ENCODE results near the gene EHD1.

EHD1 gene

GRCh38 chr11:64888729-64889511 lies 10.5 kb upstream of the EHD1 start:
- no peak for DNase-seq

- no peak for DNase-seq
Observed at GRCh38 chr11:64888406-64888728, 9.9 kb upstream of the EHD1 start.

GRCh38 chr11:64887757-64888405 lies 9.5 kb upstream of the EHD1 start:
- peak; percentile 55 to 70 for DNase-seq

GRCh38 chr11:64887234-64887756 lies 8.9 kb upstream of the EHD1 start:
- DNase-seq = no peak

GRCh38 chr11:64885367-64886286 lies 7.2 kb upstream of the EHD1 start:
- DNase-seq = peak; percentile 98

- no peak for DNase-seq
Observed at GRCh38 chr11:64884019-64884418, 5.6 kb upstream of the EHD1 start.

GRCh38 chr11:64883575-64883974 lies 5.2 kb upstream of the EHD1 start:
- DNase-seq = no peak

GRCh38 chr11:64882243-64882642 lies 3.8 kb upstream of the EHD1 start:
- no peak for DNase-seq

- DNase-seq = no peak
Observed at GRCh38 chr11:64881476-64881875, 3.1 kb upstream of the EHD1 start.

GRCh38 chr11:64880240-64881001 lies 2.0 kb upstream of the EHD1 start:
- no peak for DNase-seq

GRCh38 chr11:64879244-64879900 lies 951 bp upstream of the EHD1 start:
- peak in 1 of 2 experiments; percentile 27 for DNase-seq

- peak; percentile 37 to 47 for DNase-seq
Observed at GRCh38 chr11:64878223-64878493, 263 bp downstream of the EHD1 start.

- no peak for DNase-seq
Observed at GRCh38 chr11:64877390-64878222, 815 bp downstream of the EHD1 start.

GRCh38 chr11:64876835-64877341 lies 1.5 kb downstream of the EHD1 start:
- no peak for DNase-seq

- DNase-seq = no peak
Observed at GRCh38 chr11:64876229-64876750, 2.1 kb downstream of the EHD1 start.

- peak; percentile 94 to 96 for DNase-seq
Observed at GRCh38 chr11:64875369-64876228, 2.8 kb downstream of the EHD1 start.

- DNase-seq = no peak
Observed at GRCh38 chr11:64874308-64875240, 3.8 kb downstream of the EHD1 start.

- no peak for DNase-seq
Observed at GRCh38 chr11:64872790-64873488, 5.5 kb downstream of the EHD1 start.
